Stomach (tissue), 4 donors: ENCODE measurements around the gene SMARCC1.

Experiments used
- CTCF ChIP-seq, 7 experiments: fragments of 450-650 bp in 4 of 7; fragments of 200-600 bp in 3 of 7; sonication (generic) in 3 of 7; IDR thresholded peaks; one replicate each; pipeline ENCODE4 v1.5.1; 2016 to 2019; ENCODE audit warnings: antibody characterized with exemption in 7 of 7, control low read depth in 2 of 7, mild to moderate bottlenecking in 1 of 7
- POLR2AphosphoS5 ChIP-seq, 3 donors: sonication (generic); formaldehyde crosslinking; IDR thresholded peaks; one replicate each; pipeline ENCODE4 v1.6.1; 2016; ENCODE audit warnings: antibody characterized with exemption in 3 of 3

- TF ChIP-seq CTCF (IDR thresholded peaks at IDR 0.05) (no peak), POLR2AphosphoS5 (IDR thresholded peaks at IDR 0.05) (no peak)
Observed at GRCh38 chr3:47556351-47556750, 225.3 kb downstream of the SMARCC1 start.
